Nasal cavity respiratory epithelium epithelial cell of viscerocranial mucosa (primary cell): Measurements from ENCODE around the gene CNR2. TPM values are rescaled to one million over a fixed set of nuclear protein-coding genes. Genes with fewer than 3 reads are reported as not detected.

ENCODE experiments used
- total RNA-seq: library from RNA; depleted of rRNA; stranded (reverse); fragments of >200 nt; gene quantifications from 2 replicates; pipeline ENCODE4 v1.2.3, GENCODE V29; 2014

Gene CNR2
- total RNA-seq, result not detected in 2 replicates

DNA sequence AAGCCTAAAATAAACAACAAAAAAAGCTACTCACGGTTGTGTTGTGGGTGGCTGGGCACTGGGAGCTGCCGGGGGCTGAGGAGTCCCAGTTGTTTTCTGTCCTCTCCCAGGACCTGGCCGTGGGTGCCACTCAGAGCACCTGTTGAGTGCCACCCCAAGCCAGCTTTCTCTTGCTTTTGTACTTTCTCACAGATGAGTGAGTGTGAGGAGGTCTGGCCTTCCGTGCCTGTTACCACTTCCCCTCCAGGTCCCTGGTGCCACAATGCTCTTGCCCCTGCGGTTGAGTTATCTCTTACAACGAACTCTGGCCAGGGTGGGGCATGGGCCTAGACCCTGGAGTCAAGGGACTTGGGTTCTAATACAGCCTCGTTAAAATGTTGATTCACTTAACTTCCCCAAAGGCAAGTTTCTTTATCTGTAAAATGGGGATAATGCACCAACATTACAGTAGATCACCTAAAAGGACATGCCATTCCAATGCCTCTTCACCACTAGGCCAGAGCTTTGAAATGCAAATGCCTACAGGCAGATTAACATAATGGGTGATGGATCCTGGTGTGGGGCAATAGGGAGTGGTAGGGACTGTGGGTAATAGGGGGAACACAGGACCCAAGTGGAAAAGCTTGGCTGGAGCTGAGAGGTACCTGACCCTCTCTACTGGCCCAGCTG is at the start of gene CNR2:
Gene CNR2 (minus strand): TSS at position 151 of the 669 bp plus-strand sequence. CDS start 37,745 bp downstream, outside the sequence.

DNA sequence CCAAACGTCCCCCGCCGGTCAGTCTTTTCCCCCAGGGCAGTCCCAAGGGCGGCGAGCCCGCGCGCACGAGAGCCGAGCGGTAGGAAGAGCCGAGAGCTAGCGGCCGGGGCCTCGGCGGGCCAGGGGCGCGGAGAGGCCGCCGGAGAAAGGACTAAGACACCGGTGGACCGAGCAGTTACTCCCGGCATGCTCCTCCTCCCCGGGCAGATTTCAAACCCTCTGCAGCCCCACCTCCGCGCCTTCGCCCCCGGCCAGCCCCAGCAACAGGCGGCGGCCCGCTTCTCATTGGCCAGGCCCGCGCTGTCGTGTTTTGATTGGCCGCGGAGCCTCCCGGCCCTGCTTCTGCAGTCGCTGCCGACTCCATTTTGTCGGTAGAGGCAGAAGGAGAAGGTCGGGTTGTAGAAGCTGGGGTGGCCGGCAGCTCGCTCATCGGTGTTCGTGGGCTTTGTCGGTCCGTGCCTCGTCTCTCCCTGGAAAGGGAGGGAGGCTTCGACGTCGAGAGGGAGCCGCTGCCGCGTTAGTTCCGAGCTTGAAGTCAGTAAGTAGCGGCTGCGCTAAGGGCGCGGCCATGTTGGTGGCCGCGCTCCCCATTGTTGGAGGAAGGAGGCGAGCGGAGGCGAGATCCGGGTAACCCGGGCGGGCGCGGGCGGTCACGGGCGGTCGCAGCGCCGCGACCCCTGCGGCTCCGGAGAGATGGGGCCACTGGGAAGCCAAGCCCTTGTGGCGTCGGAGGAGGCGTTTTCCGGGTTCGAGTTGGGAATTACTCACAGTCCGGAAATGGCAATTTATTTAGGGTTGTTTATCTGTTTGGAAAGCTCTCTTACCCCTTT is 46.5 kb upstream of the CNR2 start, which contains the start of gene PNRC2:
Gene PNRC2 (plus strand): TSS at position 368 of the 830 bp plus-strand sequence. CDS start 1,630 bp downstream, outside the sequence.

GRCh38 chr1:23867895-23868556 is 45.1 kb downstream of the CNR2 start, which contains the start of gene FUCA1:
Gene FUCA1 (minus strand): TSS chr1:23868290. CDS start chr1:23868286, 4 bp downstream.

GRCh38 chr1:23825076-23825761 is 87.9 kb downstream of the CNR2 start, which contains the start of gene HMGCL:
Gene HMGCL (minus strand): TSS chr1:23825429. CDS start chr1:23825415, 14 bp downstream.

Other genes with a start within 250 kb of the CNR2 start
- gene RPL11, start 221.6 kb downstream of the CNR2 start, total RNA-seq, result 1,078 and 1,264 TPM in 2 replicates
- gene ELOA, start 169.9 kb downstream of the CNR2 start, total RNA-seq, result 23.2 and 32.3 TPM in 2 replicates
- 55.0 and 57.1 TPM in 2 replicates for gene PITHD1, start 134.9 kb downstream of the CNR2 start, total RNA-seq
- 33.2 and 53.1 TPM in 2 replicates for gene LYPLA2, start 122.2 kb downstream of the CNR2 start, total RNA-seq
- gene GALE, start 112.6 kb downstream of the CNR2 start, total RNA-seq, result 46.5 and 68.0 TPM in 2 replicates
- gene HMGCL, start 87.9 kb downstream of the CNR2 start, total RNA-seq, result 45.8 and 51.3 TPM in 2 replicates
- gene FUCA1, start 45.1 kb downstream of the CNR2 start, total RNA-seq, result 12.6 and 21.0 TPM in 2 replicates
- 102 and 126 TPM in 2 replicates for gene PNRC2, start 46.5 kb upstream of the CNR2 start, total RNA-seq
- 56.0 and 102 TPM in 2 replicates for gene SRSF10, start 67.0 kb upstream of the CNR2 start, total RNA-seq
- 0.34 and 0.85 TPM in 2 replicates for gene MYOM3, start 198.8 kb upstream of the CNR2 start, total RNA-seq
- 0.34 and 2.7 TPM in 2 replicates for gene IL22RA1, start 229.8 kb upstream of the CNR2 start, total RNA-seq